GM19452 (cell line): ENCODE measurements around the gene TRPC5OS.

Experiments used
- ATAC-seq: cut with Tn5 transposase; IDR thresholded peaks from one replicate; pipeline ENCODE4 v1.9.1; 2021; ENCODE audit not compliant: unreplicated experiment

The TRPC5OS gene

DNA sequence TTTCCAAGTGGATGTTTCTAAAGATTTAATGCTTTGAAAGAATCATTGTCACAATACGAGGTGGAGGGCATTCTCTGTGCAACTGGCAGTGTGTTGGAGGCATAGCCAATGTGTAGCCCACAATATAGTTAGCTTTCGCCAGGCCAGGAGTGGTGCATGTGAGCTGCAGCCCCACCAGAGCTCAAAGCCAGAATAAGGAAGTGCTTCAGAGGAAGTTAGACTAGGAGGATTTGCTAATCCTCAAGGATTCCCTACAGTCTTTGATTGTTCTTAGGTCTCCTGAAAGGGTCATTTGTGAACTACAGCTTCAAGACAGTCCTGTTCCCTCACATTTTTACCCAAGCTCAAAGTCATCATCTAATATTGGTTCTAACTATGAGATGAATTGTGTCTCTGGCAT, 16.4 kb downstream of the TRPC5OS start:
- no peak for ATAC-seq

DNA sequence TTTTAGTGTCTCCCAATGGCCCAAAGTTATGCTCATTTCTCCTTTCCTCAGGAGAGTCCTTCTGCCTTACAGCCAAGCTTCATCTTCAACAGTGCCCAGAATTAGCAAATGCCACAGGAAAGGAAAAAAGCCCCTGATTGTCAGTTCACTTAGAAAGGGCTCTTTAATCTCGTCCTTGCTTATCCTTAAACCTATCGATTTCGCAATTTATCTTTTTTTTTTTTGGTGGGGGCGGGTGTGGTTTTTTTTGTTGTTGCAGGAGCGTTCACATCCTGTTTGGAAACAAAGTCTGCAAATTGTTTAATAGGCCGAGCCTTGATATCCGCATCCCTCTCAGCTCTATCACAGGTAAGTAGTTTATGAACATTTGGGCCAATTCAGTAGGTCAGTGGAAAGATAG, 20.2 kb downstream of the TRPC5OS start:
- ATAC-seq, result no peak

DNA sequence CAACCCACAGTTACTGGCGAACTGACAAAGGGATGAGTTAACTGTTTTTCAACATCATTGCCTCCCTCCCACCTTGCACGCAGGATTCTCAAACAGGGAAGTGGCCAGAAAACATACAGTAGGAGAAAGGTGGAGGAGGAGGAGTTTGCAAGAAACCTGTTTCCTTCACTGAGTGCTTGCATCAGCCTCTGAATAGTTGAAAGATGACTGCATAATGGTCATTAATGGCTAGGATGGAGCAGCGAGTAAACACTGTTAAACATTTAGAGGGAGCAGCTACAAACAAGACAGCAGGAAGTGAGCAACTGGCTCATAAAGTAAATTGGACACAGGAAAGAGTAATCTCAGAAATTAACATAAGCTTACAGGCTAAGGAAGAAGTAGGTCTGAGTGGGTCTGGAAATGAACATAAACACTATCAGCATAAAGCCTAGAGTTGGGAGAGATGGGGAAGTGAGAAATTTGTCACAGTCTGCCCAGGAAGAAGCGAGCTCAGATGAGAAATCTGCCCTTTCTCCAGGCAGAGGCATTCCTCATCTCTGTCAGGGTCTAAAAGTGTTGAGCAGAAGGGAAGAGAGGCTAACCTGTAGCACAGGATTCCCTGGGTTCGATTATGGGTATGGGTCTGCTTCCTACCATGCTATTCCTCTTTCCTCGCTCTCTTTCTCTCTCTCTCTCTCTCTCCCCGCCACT, 38.6 kb downstream of the TRPC5OS start:
- ATAC-seq, result no peak

DNA sequence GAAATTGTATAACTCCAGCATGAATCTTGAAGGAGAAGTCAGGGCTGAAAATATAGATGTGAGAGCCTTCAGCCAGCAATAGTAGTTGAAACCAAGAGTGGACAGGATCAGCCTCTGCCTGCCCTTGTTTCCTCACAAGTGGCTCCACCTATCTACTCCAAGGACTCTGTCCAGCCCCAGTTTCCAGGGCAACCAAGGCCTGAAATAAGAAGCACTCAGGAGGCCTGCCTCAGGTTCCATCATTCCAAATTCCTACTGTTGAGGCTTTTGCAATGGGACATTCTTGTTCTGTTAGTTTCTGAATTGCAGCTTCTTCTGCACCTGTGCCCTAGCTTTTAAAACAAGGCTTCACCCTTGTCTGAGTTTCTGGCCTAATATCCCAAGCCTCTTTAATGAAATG, 41.6 kb downstream of the TRPC5OS start:
- no peak for ATAC-seq

DNA sequence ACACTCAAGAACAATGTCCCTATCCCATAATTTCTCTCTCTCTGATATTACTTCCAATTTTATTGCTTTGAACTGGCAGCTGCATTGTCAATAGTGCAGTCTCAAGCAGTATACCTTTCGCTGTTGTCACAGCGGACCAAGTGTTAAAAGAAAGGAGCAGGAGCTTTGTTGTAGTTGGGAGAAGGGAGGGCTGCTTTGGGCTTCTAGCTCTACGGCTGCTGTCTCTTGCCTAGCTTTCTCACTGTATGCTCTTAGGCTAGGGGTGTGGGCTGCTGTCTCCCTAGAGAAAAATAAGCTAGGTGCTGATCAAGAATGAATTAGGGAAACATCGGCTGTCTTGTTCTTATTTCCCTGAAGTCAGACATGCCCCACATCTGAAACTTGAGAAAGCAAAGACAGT, 52.5 kb downstream of the TRPC5OS start:
- ATAC-seq, result no peak
